GM21529 (cell line): ENCODE data around the gene ABR.
A peak's percentile ranks its signal among the peaks of the same experiment; 100 is the strongest.
"Not testable (repeated sequence)": the region's sequence is repeated elsewhere in the genome, so short reads cannot be mapped to it uniquely, and the experiment has no call there.

ENCODE experiments used
- ATAC-seq: cut with Tn5 transposase; IDR thresholded peaks from one replicate; pipeline ENCODE4 v1.9.1; 2021; ENCODE audit not compliant: unreplicated experiment

The ABR gene

GRCh38 chr17:996554-997344 is 183.0 kb downstream of the ABR start, which contains the start of gene TIMM22:
Gene TIMM22 (plus strand): TSS chr17:997129. CDS start chr17:997143, 14 bp downstream.
- peak; percentile 83 for ATAC-seq

- not testable (repeated sequence) for ATAC-seq
Measured at GRCh38 chr17:995324-995723, 184.5 kb downstream of the ABR start.

DNA sequence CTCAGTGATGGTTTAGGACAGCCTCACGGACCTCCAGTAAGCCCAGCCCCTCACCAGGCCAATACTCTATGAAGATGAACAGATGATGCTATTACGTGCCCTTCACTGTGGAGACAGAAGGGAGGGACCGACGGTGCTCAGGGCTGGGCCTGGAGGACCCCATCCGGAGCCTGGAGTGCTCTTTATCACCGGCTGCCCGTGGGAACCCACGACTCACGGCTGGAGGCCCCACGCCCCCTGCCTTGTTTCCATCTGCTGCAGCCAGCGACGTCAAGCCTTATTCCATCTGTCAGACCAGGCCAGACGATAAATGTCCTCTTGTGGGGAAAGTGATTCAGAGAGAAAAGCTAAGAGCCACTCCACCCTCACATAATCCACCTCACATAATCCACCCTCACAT is 186.8 kb downstream of the ABR start:
- no peak for ATAC-seq

DNA sequence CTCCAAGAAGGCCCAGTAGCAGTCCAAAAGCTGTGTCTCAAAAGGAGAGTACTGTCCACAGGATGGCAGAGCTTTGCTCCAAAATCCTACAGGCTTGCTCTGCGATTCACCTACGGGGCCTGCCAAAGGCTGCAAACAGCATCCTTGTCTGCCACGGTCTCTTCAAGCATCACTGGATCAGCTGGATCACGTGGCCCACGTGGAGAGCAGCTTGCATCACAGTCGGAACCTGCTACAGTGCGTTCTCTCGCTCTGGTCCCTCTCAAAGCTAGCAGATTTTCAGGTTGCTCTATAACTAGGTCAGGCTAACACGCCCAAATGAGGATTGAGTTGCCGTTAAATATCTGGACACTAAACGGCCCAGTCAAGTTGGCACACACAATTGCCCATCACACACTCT is 191.2 kb downstream of the ABR start:
- no peak for ATAC-seq

GRCh38 chr17:987931-988330 is 191.8 kb downstream of the ABR start:
- no peak for ATAC-seq

DNA sequence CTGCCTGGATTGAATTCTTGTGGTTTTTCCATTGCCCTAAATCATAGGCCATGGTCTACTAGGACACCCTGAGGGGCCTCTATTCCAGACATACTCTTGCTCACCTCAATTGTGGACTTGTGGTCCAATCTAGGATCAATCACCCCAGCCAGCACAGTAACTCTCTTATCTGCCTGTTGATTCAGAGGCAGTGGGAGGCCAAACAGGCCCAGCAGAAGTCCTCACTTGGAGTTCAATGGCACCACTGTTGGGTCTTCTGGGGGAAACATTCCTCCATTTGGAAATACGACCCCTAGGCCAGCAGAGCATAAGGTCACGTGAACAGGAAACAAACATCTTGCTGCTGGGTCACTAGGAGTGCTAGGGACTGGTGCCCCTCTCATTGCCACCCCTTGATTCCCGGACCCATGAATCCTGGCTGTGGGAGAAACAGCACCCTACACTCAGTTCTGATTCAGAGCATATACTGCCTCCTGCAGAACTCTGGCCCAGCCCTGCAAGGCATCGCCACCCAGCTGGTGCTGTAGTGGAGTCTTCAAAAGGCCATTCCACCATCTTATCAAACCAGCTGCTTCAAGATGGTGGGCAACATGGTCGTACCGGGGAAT is 193.4 kb downstream of the ABR start:
- no peak for ATAC-seq

- no peak for ATAC-seq
Measured at GRCh38 chr17:983921-984320, 195.9 kb downstream of the ABR start.

DNA sequence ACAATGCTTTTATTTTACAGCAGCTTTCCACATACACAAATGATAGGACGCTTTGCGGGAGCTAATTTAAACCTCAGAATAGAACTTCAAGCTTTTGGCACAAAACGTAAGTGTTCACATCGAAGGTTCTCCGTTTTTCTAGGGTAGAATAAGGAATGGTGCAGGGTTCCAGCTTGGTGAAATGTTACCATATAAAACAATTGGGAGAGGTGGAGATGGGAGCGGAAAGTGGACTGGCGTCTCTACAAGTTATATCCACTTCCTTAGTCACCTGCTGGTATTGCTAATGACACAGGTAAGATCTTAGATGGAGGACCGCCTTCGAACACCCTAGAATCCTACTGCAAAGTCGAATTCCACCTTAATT is 198.5 kb downstream of the ABR start:
- no peak for ATAC-seq

- ATAC-seq: no peak
Measured at GRCh38 chr17:980406-981291, 199.1 kb downstream of the ABR start.

GRCh38 chr17:979539-980405 is 200.0 kb downstream of the ABR start, which contains the start of gene NXN:
Gene NXN (minus strand): TSS chr17:979776.
- peak; percentile 68 for ATAC-seq

GRCh38 chr17:979212-979538 is 200.6 kb downstream of the ABR start:
- no peak for ATAC-seq

DNA sequence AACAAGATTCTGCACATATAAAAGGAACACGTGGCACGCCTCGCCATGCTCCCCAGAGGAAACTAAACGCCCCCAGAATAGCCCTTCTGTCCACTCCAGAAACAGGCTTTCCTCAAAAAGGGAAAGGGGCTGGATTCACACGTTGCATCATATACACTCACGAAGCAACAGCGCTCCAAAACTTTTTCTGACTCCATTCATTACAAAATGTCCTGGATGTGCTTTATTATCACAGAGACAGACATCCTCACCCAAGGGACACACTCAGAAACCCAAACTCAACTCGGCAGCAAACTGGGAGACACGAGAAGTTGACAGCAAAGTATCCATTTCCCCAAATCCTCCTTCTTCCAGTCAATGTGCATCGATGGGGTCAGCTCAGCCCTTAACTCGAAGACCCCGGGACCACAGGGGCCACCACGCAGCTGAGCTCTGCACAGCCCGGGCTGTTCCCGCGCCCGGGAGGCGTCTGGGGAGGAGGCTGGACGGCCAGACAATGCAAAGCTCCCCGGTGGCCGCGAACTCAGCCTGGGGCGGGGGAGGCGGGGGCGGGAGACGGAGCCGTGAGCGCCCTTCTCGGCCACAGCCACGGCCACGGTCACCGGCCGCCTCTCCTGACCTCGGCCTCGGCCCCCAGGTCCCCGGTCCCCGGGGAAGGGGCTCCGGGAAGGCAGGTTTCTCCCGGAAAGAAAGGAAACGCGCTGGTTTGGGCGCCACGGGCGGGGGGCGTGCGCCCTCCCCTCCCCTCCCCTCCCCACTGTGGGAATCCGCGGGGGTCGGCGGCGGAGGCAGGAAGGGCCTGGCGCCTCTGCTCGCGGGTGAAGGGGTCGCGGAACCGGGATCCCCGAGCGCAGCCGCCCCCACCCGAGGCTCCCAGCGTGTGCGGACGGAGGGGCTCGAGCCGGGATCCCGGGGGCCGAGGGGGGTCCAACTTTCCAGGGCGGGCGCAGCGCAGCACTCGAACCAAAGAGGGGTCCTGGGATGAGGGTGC is 201.4 kb downstream of the ABR start:
- no peak for ATAC-seq

DNA sequence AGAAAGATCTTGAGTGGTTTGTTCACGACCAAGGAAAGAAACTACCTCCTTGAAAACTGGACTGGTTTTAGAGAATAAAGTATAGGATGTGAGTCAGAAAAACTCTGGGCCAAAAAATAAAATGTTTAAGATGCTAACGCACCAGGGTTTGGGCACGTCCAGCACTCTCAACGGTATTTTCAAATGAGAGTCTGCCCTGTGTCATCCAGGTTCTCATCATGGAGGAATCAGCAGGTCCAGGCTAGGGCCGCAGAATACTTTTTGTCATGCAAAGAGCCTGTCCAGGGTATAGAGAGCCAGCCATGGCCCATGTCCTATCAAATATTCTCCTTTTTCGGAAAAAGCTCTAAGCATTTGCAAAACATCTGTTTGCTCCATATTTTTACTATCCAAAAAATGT is 202.6 kb downstream of the ABR start:
- ATAC-seq: no peak

DNA sequence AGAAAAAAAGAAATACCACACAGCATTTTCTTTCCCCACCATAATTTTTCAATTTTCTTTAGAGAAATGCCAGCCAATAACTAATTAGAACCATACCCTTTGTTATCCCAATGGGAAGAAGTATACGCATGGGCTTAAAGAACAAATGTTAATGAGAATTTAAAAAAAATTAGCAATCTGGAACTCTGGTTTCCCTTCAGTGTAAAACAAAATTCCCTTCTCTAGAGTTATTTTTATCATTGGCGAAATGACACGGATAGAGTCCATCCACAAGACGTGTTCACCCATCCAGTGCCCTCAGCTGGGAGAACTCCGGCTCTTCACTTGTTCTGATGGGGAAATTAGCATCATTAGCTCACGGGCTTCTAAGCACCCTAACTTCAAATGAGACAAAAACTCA is 203.5 kb downstream of the ABR start:
- no peak for ATAC-seq

DNA sequence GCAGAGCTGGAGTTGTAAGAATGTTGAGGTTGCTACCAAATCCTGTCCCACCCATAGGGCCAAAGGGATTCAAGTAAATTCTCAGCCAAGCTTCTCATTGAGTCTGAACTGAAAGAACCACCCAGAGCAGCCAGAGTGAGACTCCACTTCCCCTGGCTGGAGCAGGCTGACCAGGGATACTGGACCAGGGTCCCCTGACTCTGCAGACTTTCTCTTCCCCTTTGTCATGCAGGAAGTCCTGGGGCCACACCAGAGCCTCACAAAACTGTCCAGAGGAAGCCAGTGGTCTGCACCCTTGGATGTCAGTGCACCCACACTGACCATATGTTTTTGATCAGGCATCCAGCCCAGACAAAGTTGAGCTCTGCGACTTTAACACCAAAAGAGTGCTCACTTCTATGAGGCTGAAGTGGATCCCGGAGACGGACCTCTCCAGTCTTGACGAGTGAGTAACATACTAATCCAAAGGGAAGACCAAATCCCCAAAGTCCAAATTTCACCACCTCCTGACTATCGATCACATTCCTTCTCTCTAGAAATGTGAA is 204.3 kb downstream of the ABR start:
- no peak for ATAC-seq

GRCh38 chr17:974778-975177 is 205.0 kb downstream of the ABR start:
- ATAC-seq: not testable (repeated sequence)

- no peak for ATAC-seq
Measured at GRCh38 chr17:973053-973452, 206.7 kb downstream of the ABR start.

DNA sequence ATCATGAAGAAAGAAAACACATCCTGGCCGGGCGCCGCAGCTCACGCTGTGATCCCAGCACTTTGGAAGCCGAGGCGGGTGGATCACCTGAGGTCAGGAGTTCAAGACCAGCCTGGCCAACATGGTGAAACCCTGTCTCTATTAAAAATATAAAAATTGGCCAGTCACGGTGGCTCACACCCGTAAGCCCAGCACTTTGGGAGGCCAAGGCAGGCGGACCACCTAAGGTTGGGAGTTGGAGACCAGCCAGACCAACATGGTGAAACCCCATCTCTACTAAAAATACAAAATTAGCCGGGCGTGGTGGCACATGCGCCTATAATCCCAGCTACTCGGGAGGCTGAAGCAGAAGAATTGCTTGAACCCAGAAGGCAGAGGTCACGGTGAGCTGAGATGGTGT is 207.9 kb downstream of the ABR start:
- ATAC-seq: not testable (repeated sequence)

GRCh38 chr17:970364-970763 is 209.4 kb downstream of the ABR start:
- ATAC-seq: no peak
